Colonic mucosa (tissue), 4 donors: ENCODE results near the gene OSBPL2. TPM values are rescaled to one million over a fixed set of nuclear protein-coding genes. Genes with fewer than 3 reads are reported as not detected.

Experiments
- DNase-seq: peaks from one replicate; pipeline ENCODE4 v3.0.0-alpha.2; 2020
- H3K27ac ChIP-seq: fragments of 200-600 bp; one replicate; pipeline ENCODE4 v1.8.0; 2021
- H3K27me3 ChIP-seq: fragments of 200-600 bp; one replicate; pipeline ENCODE4 v1.8.0; 2021
- H3K36me3 ChIP-seq: fragments of 200-600 bp; one replicate; pipeline ENCODE4 v1.8.0; 2021
- H3K4me1 ChIP-seq: fragments of 200-600 bp; one replicate; pipeline ENCODE4 v1.8.0; 2021; ENCODE audit warnings: mild to moderate bottlenecking
- H3K4me3 ChIP-seq: fragments of 200-600 bp; one replicate; pipeline ENCODE4 v1.8.0; 2021
- H3K9ac ChIP-seq, 2 donors: one replicate each; pipeline ENCODE4 v1.7.0; 2013; ENCODE audit warnings: control low read depth in 2 of 2, low read depth in 2 of 2, low read length in 2 of 2
- H3K9me3 ChIP-seq: fragments of 200-600 bp; one replicate; pipeline ENCODE4 v1.8.0; 2021
- CTCF ChIP-seq: fragments of 200-600 bp; IDR thresholded peaks from one replicate; pipeline ENCODE4 v1.8.0; 2022; ENCODE audit warnings: antibody characterized with exemption, mild to moderate bottlenecking
- intact Hi-C: fragments of 100-400 bp; cut with DNase I; formaldehyde crosslinking; loops from one replicate; pipeline ENCODE4 v1.14.1; 2022
- total RNA-seq, 2 donors: library from RNA; stranded (reverse); fragmentation: NEBNext Ultra II Directional in 1 of 2; extraction: Animal tissue kit (Norgen Biotek cat#: 25700) in 1 of 2; gene quantifications; one replicate each; pipeline ENCODE4 v1.2.1, GENCODE V29; 2021
- donor health status: healthy.
- donor health status: DM: no; HTN: no; CAD: no.
- donor health status: DM: no; HTN: no; CAD: no.

The OSBPL2 gene
- total RNA-seq, 2 donors from 2014 or later: 77.3 to 102 TPM

GRCh38 chr20:62208061-62208794, 30.1 kb upstream of the OSBPL2 start:
- DNase-seq: no peak
- Histone ChIP-seq H3K9ac (no peak overlapping the region), H3K4me3 (no peak overlapping the region), H3K4me1 (no peaks in the 10 kb centered on the region), H3K27ac (no peak overlapping the region), H3K36me3 (no peaks in the 10 kb centered on the region), H3K27me3 (peaks cover 14% of the 10 kb centered on the region), H3K9me3 (no peaks in the 10 kb centered on the region)
- intact Hi-C loops: no loop called here
- no peak for TF ChIP-seq CTCF

GRCh38 chr20:62208795-62209755, 29.2 kb upstream of the OSBPL2 start:
- intact Hi-C loops: no loop called here
- no peak overlapping the region for H3K4me3 ChIP-seq
- DNase-seq: no peak
- no peak for TF ChIP-seq CTCF
- no peaks in the 10 kb centered on the region for H3K4me1 ChIP-seq
- no peak overlapping the region for H3K27ac ChIP-seq
- H3K27me3 ChIP-seq: peaks cover 14% of the 10 kb centered on the region
- no peak overlapping the region for H3K9ac ChIP-seq
- H3K36me3 ChIP-seq: no peaks in the 10 kb centered on the region
- no peaks in the 10 kb centered on the region for H3K9me3 ChIP-seq

GRCh38 chr20:62209850-62210495, 28.3 kb upstream of the OSBPL2 start:
- H3K27me3 ChIP-seq: peaks cover 14% of the 10 kb centered on the region
- intact Hi-C loops: no loop called here

GRCh38 chr20:62210496-62210855, 27.8 kb upstream of the OSBPL2 start:
- no peaks in the 10 kb centered on the region for H3K9me3 ChIP-seq
- intact Hi-C loops: no loop called here
- no peak overlapping the region for H3K9ac ChIP-seq
- peaks cover 14% of the 10 kb centered on the region for H3K27me3 ChIP-seq
- H3K4me1 ChIP-seq: no peaks in the 10 kb centered on the region
- no peak overlapping the region for H3K4me3 ChIP-seq
- no peak for TF ChIP-seq CTCF
- no peak for DNase-seq
- H3K27ac ChIP-seq: no peak overlapping the region
- H3K36me3 ChIP-seq: no peaks in the 10 kb centered on the region

More at GRCh38 chr20:62209850-62210495, 28.3 kb upstream of the OSBPL2 start:
- H3K4me3 ChIP-seq: no peak overlapping the region
- no peak overlapping the region for H3K27ac ChIP-seq
- H3K9ac ChIP-seq: no peak overlapping the region
- no peaks in the 10 kb centered on the region for H3K9me3 ChIP-seq
- no peak for DNase-seq
- no peaks in the 10 kb centered on the region for H3K4me1 ChIP-seq
- no peak for TF ChIP-seq CTCF
- H3K36me3 ChIP-seq: no peaks in the 10 kb centered on the region

- H3K9me3 ChIP-seq: no peaks in the 10 kb centered on the region
- no peak for DNase-seq
- intact Hi-C loops: no loop called here
- TF ChIP-seq CTCF: no peak
- H3K4me1 ChIP-seq: no peaks in the 10 kb centered on the region
- H3K27me3 ChIP-seq: peaks cover 14% of the 10 kb centered on the region
- no peak overlapping the region for H3K27ac ChIP-seq
- no peak overlapping the region for H3K9ac ChIP-seq
- no peak overlapping the region for H3K4me3 ChIP-seq
- H3K36me3 ChIP-seq: no peaks in the 10 kb centered on the region
Observed at GRCh38 chr20:62211216-62211615, 27.1 kb upstream of the OSBPL2 start.
